GM10266 (cell line): Measurements from ENCODE around the gene SHC1.

Source experiments
- DNase-seq: peaks from one replicate; pipeline ENCODE4 v3.0.0; 2012; ENCODE audit errors: extremely low spot score
- CTCF ChIP-seq: IDR thresholded peaks from 2 replicates; pipeline ENCODE4 v1.5.1; 2012; ENCODE audit warnings: mild to moderate bottlenecking, low read depth; ENCODE audit not compliant: control insufficient read depth, insufficient read depth; ENCODE audit errors: missing control alignments

Gene SHC1

DNA sequence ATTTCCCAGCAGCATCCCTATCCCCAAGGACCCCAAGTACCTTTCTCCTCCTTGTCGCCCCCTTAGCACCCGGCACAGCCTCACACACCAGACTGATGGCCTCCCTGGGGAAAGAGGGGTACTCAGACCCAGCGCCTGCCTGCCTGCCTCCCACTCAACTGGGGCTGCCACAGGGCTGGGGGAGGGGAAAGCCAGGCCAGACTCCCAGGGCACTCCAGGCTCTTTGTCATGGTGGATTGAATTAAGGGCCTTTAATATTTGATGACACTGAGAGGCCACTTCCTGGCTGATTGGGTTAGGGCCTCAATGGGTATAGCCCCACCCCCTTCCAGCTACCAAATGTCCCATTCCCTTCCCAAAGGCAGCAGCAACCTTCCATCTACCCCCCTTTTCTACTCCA lies 1.8 kb downstream of the SHC1 start:
- no peak for TF ChIP-seq CTCF
- DNase-seq: no peak

- TF ChIP-seq CTCF: no peak
- no peak for DNase-seq
These were observed 3.1 kb downstream of the SHC1 start for GRCh38 chr1:154967331-154967950.

DNA sequence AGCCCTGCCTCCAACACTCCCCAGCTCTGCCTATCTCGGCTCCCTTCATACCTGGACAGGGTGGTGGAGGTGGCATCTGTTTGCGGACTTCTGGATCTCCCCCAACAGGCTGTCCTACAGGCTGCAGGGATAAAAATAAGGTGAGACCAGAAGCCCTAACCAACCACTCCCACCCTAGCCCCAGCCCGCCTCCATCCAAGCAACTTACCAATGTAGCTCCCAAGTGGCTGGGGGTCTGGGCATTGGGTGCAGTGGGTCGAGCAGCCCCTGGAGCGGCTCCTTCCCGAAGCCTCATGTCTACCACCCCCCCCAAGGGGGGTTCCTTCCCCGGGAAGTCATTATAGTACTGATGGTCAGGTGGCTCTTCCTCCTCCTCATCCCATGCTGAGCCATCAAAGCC lies 4.4 kb downstream of the SHC1 start:
- TF ChIP-seq CTCF: no peak

GRCh38 chr1:154964359-154964758 lies 6.2 kb downstream of the SHC1 start:
- TF ChIP-seq CTCF: no peak
- no peak for DNase-seq

More for the DNA sequence above, 4.4 kb downstream of the SHC1 start:
- DNase-seq: no peak

GRCh38 chr1:154963643-154964042 lies 6.9 kb downstream of the SHC1 start:
- no peak for TF ChIP-seq CTCF
- DNase-seq: no peak

GRCh38 chr1:154962795-154963330 lies 7.7 kb downstream of the SHC1 start:
- no peak for DNase-seq
- TF ChIP-seq CTCF: no peak

DNA sequence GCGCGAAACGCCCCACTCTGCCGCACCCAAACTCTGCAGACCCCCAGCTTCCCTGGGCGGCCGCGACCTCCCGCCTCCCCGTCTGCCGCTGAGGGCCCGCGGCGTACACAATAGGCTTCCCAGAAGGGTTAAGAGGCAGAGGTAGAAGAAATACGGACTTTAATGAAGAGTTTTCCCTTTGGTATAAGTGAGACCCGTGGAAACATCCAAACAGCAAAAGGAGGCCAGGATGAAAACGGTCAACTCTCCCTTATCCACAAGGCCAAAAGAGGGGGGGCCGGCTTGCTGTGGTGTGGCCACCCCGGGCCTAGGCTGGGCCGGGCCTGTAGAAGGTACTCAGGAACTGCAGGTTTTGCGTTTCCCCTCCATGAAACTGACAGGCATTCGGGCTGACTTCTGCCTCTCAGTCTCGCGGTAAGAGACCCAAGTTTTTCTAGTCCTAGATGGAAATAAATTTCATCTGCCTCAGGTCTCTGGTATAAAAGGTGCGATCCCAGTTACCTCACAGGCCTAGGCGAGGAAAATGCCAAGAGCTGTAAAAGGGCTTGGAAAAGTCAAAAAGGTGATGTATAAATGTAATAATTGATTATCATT lies 8.3 kb downstream of the SHC1 start:
- peak; percentile 47 for DNase-seq

More for the DNA sequence above, 8.3 kb downstream of the SHC1 start:
- TF ChIP-seq CTCF: no peak
